Stimulated activated CD8-positive, alpha-beta memory T cell treated with anti-CD3 and anti-CD28 coated beads, Interleukin-15, amount 100 ng/mL, for 48 hours (primary cell): ENCODE measurements around the gene RLIM.
"Not testable (repeated sequence)": the region's sequence is repeated elsewhere in the genome, so short reads cannot be mapped to it uniquely, and the experiment has no call there.

Experiments used
- DNase-seq, 2 donors: peaks; one replicate each; pipeline ENCODE4 v3.0.0-alpha.2; 2020; ENCODE audit warnings: low read depth in 2 of 2

Gene RLIM, protein sequence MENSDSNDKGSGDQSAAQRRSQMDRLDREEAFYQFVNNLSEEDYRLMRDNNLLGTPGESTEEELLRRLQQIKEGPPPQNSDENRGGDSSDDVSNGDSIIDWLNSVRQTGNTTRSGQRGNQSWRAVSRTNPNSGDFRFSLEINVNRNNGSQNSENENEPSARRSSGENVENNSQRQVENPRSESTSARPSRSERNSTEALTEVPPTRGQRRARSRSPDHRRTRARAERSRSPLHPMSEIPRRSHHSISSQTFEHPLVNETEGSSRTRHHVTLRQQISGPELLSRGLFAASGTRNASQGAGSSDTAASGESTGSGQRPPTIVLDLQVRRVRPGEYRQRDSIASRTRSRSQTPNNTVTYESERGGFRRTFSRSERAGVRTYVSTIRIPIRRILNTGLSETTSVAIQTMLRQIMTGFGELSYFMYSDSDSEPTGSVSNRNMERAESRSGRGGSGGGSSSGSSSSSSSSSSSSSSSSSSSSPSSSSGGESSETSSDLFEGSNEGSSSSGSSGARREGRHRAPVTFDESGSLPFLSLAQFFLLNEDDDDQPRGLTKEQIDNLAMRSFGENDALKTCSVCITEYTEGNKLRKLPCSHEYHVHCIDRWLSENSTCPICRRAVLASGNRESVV

DNA sequence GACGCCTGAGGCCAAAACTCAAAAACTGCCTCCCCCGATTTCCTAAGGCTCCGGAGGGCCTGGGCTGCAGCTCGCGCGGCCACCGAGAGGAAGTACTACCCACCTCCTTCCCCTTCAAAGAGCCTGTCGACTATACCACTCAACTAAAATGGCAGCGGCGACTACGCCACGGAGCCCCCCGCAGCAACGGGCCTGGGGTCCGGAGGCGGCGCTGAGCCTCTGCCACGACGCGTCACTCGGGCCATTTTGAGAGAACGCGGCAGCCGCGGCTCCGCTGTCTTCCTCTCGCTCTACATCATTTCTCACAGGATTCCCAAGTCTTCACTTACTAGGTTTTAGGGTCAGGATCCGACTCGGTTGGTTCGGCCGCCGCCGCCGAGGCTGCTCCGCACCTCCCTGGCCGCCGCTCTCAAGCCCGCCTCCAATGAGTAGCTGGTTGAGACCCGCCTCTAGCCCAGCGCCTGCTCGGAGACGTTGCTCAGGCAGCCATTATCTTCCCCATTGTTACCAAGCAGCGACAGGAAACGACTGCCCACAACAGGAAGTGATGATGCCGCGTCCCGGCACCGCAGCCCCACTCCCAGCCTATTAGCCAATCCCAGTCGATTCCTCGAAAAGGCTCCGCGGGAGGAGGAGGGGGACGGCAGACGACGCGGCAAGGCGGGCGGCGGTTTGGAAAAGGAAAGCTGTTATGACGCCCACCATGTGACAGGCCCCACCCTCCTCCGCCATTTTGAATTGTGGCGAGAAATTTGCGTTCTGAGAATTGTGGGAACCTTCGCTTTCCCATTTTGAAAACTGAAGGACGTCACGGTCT, at the start of gene RLIM:
RLIM (minus strand) TSS at position 532 of the 817 bp plus-strand sequence. CDS start 18,647 bp downstream, outside the sequence.
- DNase-seq: peak; percentile 84 to 85

DNA sequence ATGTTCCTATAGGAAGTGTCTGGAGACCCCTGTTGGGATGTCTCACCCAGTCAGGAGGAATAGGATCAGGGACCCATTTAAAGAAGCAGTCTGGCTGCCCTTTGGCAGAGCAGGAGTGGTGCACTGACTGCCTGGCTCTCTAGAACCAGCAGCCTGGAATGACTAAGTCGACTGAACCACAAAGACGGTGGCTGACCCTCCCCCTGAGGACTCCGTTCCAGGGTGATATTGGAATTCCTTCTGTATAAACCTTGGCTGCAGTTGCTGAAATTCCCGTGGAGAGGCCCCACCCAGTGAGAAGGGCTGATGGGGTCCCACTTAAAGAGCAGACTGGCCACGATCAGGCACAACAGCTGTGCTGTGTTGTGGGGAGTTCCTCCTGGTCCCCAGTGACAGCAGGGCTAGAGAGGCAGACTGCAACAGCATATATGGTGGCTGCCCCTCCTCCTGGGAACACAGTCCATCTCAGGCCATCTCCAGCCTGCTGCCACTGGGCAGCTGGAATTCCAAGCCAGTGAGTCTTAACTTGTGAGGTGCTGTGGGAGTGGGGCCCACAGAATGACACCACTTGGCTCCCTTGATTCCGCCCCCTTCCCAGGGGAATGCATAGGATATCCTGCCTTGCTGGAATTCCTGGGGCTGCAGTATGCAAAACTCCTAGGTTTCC, 41.8 kb upstream of the RLIM start:
- no peak for DNase-seq

DNA sequence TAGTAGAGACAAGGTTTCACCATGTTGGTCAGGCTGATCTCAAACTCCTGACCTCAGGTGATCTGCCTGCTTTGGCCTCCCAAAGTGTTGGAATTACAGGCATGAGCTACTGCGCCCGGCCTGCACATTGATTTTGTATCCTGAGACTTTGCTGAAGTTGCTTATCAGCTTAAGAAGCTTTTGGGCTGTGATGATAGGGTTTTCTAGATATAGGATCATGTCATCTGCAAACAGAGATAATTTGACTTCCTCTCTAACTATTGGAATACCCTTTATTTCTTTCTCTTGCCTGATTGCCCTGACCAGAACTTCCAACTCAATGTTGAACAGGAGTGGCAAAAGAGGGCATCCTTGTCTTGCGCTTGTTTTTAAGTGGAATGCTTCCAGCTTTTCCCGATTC, 40.5 kb upstream of the RLIM start:
- DNase-seq: not testable (repeated sequence)

DNA sequence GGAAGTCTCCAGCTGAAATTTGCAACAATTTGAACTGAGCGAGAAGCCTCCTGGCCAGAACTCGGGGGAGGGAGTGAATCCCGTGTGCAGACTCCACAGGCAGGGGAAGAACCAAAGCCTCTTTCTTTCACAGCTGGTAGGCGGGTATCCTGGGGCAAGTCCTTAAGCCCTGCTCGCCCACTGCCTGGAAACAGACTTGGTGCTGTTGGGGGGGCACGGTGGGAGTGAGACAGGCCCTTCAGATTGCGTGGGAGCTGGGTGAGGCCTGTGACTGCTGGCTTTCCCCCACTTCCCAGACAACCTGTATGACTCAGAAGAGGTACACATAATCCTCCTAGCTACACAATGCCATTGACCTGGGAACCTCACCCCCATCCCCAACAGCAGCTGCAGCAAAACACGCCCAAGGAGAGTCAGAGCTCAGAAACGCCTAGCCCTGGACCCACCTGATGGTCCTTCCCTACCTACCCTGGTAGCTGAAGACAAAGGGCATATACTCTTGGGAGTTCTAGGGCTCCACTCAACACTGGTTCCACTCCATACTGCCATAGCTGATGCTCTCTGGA, 22.4 kb upstream of the RLIM start:
- no peak for DNase-seq

DNA sequence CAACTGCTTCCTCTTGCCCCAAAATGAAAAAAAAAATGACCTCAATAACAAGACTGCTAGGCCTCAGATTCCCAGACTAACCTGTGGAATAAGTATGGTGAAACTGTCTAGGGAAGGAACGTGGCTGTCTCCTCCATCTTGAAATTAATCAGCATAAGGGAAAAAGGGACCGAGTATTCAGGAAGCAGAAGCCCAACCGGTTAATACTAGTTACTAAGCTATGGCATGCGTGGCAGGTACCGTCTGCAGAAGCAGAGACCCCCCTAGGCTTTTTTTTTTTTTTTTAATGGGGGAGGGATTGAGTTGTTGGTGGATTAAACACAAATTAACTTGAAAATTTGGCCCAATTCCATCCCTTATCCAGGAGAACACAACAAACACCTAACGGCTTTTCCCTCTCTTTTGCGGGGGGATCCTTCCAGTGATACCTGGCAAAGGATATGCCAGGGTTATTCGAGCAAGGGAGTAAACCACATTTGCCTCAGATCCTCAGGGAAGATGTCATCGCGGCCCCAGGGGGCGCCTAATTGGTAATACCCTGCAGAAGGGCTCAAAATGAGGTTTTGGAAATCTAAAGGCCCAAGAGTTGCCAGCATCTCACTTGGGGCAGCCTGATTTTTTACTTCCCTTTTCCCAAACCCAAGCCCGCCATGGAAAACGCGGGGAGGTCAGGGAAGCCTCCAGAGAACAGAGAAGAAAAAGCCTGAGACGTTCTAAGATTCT, 893 bp downstream of the RLIM start:
- DNase-seq: no peak

DNA sequence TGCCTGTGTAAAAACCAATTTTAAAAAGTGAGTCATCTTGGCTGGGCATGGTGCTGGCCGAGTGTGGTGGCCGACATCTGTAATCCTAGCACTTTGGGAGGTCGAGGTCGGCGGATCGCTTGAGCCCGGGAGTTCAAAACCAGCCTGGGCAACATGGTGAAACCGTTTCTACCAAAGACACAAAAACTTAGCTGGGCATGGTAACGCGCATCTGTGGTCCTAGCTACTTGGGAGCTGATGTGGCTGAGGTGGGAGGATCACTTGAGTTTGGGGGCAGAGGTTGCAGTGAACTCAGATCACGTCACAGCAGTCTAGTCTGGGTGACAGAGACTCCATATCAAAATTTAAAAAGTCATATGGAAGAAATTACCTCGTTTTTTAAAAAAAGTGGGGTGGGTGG, 7.6 kb downstream of the RLIM start:
- no peak for DNase-seq

DNA sequence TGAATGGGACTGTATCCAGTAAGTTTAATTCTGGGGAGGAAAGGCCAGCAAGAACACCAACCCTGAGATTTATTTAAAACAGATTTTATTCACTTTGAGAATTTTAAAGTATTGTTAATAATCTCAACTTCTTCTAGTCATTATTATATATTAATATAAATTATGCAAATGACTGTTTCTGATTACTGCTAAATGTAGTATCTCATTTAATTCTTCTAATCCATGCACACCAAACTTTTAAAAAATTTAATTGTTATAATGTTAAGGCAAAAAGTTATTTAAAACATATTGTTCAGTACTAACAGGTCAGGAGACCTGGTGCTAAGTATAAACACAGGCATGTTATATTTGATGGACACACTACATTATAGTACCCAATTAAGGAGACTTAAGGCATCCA, 8.1 kb downstream of the RLIM start:
- DNase-seq: no peak

DNA sequence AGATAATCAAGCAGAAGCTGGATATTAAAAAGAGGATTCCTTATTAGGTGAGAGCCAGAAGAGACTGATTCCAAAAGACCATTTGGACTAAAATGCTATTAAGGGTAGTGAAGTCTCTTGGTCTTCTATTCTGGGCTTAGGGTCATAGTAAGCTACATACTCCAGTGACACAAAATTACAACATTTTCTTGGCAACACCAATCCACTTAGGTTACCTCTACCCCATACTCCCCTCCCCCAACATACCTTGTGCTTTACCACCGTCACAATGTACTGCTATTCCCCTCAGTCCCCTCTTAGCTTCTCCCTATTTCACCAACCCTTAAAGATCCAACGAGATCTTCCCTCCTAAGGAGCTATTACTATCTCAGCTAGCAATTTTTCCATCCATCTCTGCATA, 11.4 kb downstream of the RLIM start:
- no peak for DNase-seq

DNA sequence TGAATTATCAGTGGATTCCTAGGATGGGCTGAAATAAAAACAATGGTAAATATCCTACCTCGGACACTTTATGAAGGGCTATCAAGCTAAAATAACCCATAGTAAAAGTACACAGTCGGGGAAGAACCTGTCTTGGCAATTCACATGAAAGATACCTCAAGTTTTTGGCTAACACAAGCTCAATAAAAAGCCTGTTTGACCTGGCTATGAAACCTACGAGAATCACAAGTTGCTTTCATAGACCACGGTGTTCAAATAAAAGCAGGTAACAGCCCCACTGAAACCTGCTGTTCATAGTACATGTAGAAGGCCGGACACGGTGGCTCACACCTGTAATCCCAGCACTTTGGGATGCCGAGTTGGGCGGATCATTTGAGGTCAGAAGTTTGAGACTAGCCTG, 12.3 kb downstream of the RLIM start:
- DNase-seq: no peak

DNA sequence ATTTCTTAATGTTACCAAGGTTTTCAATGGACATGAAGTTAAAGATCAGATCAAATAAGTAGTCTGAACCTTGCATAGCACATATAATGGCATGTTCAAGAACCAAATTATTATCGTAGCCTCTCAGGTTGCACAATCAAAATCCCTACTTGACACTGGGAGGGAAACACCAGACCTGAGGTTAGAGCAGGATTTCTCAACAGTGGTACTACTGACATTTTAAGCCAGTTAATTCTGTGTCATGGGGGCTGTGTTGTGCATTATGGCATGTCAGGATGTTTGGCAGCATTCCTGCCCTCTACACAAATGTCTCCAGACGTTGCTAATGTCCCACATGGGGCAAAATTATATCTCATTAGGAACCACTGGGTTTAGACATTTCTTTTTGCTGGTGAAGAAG, 20.8 kb downstream of the RLIM start:
- DNase-seq: no peak

DNA sequence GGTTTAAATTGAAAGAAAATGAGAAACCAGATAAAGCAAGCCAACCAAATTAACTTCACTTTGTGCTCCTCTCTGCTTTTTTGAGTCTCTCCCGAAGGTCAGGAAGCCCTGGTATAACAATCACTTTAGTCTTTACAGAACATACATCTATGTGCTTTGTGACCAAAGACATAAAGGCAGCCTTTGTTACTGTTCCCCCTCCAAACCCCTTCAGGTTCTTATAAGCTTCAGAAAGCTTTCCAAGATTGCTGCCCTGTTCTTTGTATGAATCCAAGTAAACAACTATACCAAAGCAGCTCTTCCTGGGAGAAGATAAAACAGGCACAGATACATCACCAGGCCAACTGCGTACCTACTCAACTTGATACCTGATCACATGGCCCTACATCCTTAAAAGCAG, 28.7 kb downstream of the RLIM start:
- no peak for DNase-seq

DNA sequence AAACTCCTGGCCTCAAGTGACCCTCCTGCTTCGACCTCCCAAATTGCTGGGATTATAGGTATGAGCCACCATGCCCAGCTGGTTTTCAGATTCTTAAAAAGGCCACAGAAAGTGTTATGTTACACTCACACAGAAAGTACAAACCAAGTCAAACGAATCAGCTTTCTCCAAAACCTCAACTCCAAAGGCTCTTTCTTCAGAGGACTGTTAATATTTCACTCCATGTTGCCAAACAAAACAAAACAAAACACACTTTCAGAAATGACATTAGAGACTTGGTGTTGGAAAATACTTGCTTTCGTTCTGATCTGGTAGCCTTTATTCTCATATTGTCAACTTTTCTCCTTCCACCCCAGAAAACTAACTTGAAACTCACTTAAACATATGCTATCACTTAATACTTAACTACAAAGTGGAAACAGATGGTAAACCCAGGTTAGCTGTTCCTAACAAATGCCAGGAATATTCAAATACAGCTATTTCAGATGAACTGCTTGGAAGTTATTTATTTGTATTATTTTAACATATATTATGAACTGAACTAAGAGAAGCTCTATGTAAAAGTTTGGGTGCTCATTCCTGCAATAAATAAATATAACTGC, 34.7 kb downstream of the RLIM start:
- DNase-seq: no peak

DNA sequence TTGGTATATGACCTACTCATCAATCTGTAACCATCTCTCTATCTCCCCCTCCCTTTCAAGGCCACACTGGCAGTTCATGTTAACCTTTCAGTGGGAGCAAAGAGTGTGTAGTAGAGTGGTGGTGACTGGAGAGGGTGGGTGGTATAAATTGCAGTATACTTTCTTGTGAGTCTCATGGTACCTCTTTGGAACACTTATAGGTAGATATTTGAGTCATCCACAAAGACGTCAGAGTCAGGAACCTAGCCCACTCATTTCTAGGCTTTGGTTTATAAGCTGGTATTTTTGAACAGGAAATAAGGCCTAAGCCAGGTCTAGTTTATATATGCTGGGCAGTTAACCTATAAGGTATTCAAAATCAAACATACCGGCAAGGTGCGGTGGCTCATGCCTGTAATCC, 36.3 kb downstream of the RLIM start:
- peak; percentile 1 to 2 for DNase-seq

DNA sequence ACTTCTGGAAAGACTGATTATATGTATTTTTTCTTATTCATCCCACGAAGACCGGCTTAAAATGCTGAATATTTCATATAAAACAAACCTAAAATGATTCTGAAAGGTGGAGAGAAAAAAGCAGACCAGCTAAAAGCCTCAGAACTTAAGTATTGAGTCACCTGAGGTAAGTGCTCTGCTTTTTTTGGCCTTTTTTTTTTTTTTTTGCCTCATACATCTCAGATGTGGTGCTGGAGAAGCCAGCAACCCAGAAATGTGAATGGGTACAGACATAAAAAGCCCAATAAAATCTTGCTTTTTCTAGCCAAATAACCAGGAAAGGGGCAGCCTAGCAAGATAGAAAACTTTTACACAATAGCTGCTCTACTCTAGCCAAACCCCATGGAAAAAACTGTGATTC, 57.0 kb downstream of the RLIM start:
- DNase-seq: no peak

DNA sequence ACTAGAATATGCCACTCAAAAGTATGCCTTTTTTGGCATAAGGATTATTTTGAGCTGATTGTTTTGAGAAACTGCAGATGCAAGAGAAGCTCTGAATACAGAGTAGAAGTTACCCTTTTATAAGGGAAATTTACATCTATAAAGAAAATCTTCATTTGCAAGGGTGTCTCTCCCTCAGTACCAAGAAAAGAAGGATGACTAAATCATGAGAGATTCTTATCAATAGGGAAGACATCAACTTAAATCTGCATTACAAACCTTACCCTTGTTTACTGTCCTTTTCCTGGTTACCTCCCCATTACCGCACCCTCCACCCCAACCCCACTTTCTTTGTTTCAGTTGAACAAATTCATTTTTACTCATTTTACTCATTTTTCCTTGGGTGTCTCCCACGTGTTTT, 62.5 kb downstream of the RLIM start:
- DNase-seq: no peak

DNA sequence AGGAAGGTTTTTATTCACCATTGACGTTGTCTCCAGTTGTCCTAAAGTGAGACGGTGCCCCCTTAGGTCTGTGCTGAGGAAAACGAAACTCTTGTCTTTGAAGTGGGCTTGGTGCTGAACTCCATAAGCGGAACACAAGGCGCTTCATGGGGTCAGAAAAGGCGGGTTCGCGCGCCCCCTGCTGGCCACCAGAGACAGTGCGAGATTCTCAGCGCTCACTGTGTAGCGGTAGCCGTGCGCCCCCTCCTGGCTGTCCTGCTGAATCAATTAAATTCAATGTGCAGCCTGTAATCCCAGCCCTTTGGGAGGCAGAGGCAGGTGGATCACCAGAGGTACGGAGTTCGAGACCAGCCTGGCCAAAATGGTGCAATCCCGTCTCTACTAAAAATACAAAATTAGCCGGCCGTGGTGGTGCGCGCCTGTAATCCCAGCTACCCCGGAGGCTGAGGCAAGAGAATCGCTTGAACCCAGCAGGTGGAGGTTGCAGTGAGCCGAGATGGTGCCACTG, 64.1 kb downstream of the RLIM start:
- DNase-seq: peak; percentile 58 to 74

DNA sequence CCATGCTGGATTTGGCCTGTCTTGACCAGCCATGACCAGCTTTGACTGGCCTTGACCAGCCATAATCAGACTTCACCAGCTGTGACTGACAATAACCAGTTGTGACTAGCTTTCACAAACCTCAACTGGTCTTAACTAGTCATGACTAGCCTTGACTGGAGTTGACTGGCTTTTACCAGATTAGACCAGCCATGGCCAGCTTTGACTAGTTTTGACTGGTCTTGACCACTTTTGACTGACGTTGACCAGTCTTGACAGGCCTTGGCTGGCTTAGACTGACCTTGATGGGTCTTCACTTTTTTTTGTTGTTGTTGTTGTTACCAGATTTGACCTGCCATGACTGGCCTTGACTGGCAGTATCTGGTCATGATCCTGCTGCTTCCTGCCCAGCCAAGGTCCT, 67.4 kb downstream of the RLIM start:
- DNase-seq: no peak

DNA sequence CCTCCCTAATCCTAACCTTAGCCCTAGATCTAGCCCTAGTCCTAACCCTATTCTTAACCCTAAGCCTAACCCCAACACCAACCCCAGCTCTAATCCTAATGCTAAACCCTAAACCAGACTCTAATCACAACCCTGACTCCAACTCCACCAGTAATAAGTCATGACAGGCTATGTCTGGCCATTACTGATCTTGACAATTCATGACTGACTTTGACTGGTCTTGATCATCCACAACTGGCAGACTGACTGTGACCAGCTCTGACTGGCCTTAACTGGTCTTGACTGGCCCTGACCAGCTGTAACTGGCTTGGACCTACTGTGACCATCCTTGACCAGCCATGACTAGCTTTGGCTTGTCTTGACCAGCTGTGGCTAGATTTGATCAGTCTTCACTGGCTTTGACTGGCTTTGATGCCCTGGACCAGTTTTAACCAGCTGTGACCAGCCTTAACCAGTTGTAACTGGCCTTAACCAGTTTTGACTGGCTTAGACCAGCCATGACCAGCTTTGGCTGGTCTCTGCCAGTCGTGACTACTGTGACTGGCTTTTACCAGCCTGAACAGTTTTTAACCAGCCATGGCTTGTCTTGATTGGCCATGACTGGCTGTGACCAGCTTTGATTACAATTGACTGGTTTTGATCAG, 68.4 kb downstream of the RLIM start:
- DNase-seq: no peak

DNA sequence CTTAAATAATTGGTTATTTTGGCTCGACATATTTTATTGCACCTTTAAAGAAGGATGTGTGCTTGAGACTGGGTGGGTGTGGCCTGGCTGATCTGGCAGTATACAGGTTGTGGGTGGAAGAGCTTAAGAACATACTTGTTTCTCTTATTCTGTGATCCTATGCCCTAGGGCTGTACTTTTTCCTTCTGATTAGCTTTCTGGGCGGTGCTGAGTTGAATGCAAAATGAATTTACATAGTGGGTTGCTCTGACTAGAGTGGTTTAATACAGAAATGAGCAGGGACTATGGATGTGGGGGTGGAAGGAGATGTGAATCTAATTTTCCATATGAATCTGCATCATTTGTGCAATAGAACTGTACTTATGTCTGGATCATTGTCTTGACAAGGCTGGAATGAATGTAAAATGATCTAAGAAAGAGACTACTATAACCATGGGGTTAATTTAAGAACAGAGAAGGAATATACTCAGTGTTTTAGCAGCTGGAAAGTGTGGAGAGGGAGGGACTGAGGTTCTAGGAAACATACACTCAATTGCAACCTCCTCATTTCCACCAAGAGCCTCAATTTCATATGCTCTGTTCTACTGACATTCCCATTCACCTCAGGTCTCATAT, 73.7 kb downstream of the RLIM start:
- no peak for DNase-seq
